H1 (cell line): ENCODE measurements around the gene CTDP1. TPM values are rescaled to one million over a fixed set of nuclear protein-coding genes. Genes with fewer than 3 reads are reported as not detected.

Experiments used
- BCL11A ChIP-seq, 2 experiments: IDR thresholded peaks; one replicate each; pipeline ENCODE4 v1.6.1; 2011; ENCODE audit warnings: low read depth in 2 of 2, low read length in 2 of 2, mild to moderate bottlenecking in 2 of 2
- PHF8 ChIP-seq: fragments of 200-600 bp; sonication (generic); conservative IDR thresholded peaks from 2 replicates; pipeline ENCODE4 v1.7.1; 2012; ENCODE audit warnings: low read depth, mild to moderate bottlenecking, inconsistent platforms, low read length, moderate library complexity
- POU5F1 ChIP-seq: IDR thresholded peaks from 2 replicates; pipeline ENCODE4 v1.6.1; 2011; ENCODE audit warnings: low read depth, mild to moderate bottlenecking, low read length, moderate library complexity
- RAD21 ChIP-seq, 2 experiments: IDR thresholded peaks in 1 of 2; conservative IDR thresholded peaks in 1 of 2; 2 replicates each; pipeline ENCODE4 v1.6.1; 2011; ENCODE audit warnings: low read depth in 2 of 2, low read length in 2 of 2, improper control_type of control experiment in 1 of 2, inconsistent platforms in 1 of 2, mild to moderate bottlenecking in 1 of 2, moderate library complexity in 1 of 2
- RXRA ChIP-seq: IDR thresholded peaks from 2 replicates; pipeline ENCODE4 v1.6.1; 2011; ENCODE audit warnings: low read depth, mild to moderate bottlenecking, low read length, moderate library complexity; ENCODE audit not compliant: insufficient read depth
- SIN3A ChIP-seq, 2 experiments: IDR thresholded peaks in 1 of 2; conservative IDR thresholded peaks in 1 of 2; 2 replicates each; pipeline ENCODE4 v1.6.1; 2011 to 2012; ENCODE audit warnings: low read length in 2 of 2, improper control_type of control experiment in 1 of 2, low read depth in 1 of 2, mild to moderate bottlenecking in 1 of 2
- TEAD4 ChIP-seq: IDR thresholded peaks from 2 replicates; pipeline ENCODE4 v1.6.1; 2012; ENCODE audit warnings: low read depth, low read length, inconsistent platforms, mixed read lengths
- polyA plus RNA-seq, 7 experiments: library from polyadenylated mRNA; depleted of rRNA in 3 of 7; stranded (reverse) in 5 of 7; unstranded in 2 of 7; fragments of >200 nt in 5 of 7; fragments of 200-250 nt in 2 of 7; gene quantifications; 1 replicate in 5 of 7; 2 replicates in 1 of 7; 4 replicates in 1 of 7; pipeline versions ENCODE4 v1.2.1 to v1.2.3, GENCODE V29; 2011 to 2013; ENCODE audit warnings: missing spikeins in 2 of 7, mixed read lengths in 2 of 7
- total RNA-seq: library from RNA; stranded (reverse); fragmentation: NEBNext Ultra II Directional; extraction: Animal tissue kit (Norgen Biotek cat#: 25700); gene quantifications from 2 replicates; pipeline ENCODE4 v1.2.1, GENCODE V29; 2021

Gene CTDP1
- total and polyA plus RNA-seq, 2 of the 8 experiments (the other 6 are each of a cell fraction or from before 2014, with no cell fraction given) = 16.6 to 37.0 TPM

- TF ChIP-seq POU5F1 (no peak), TEAD4 (no peak), BCL11A (IDR thresholded peaks at IDR 0.05; ENCODE audit: low read depth in 2 of 2, low read length in 2 of 2) (no peak), RAD21 (IDR thresholded peaks at IDR 0.05 in 1 of 2, conservative IDR thresholded peaks at IDR 0.05 in 1 of 2; ENCODE audit: low read depth in 2 of 2, low read length in 2 of 2) (no peak; a peak in 1 of 4 replicates), PHF8 (no peak), SIN3A (conservative IDR thresholded peaks at IDR 0.05 in 1 of 2, IDR thresholded peaks at IDR 0.05 in 1 of 2; ENCODE audit: low read depth in 1 of 2, low read length in 2 of 2) (no peak), RXRA (no peak)
- TF ChIP-seq, all 59 proteins: peak for 0
Measured at GRCh38 chr18:79677221-79677620, 2.4 kb upstream of the CTDP1 start (continued).
